Neuronal stem cell (in vitro differentiated cells): ENCODE measurements around the gene MBLAC1.

Source experiments
- DNase-seq: peaks from one replicate; pipeline ENCODE4 v3.0.0-alpha.2; 2013; ENCODE audit warnings: low spot score
- H2AFZ ChIP-seq: one replicate; pipeline ENCODE4 v1.6.1; 2013; ENCODE audit warnings: mild to moderate bottlenecking, low read length, inconsistent platforms
- H2AK5ac ChIP-seq: 2 replicates; pipeline ENCODE4 v1.6.1; 2013; ENCODE audit warnings: low read depth, mild to moderate bottlenecking, inconsistent platforms, low read length, moderate library complexity, mixed read lengths
- H2BK120ac ChIP-seq: 2 replicates; pipeline ENCODE4 v1.6.1; 2013; ENCODE audit warnings: low read depth, mild to moderate bottlenecking, inconsistent platforms, low read length, moderate library complexity, mixed read lengths
- H2BK12ac ChIP-seq: one replicate; pipeline ENCODE4 v1.6.1; 2013; ENCODE audit warnings: low read length, inconsistent platforms
- H2BK15ac ChIP-seq: 2 replicates; pipeline ENCODE4 v1.6.1; 2013; ENCODE audit warnings: mild to moderate bottlenecking, low read length, inconsistent platforms, mixed read lengths
- H2BK5ac ChIP-seq: one replicate; pipeline ENCODE4 v1.6.1; 2013; ENCODE audit warnings: inconsistent platforms, mild to moderate bottlenecking, low read length, moderate library complexity
- H3K14ac ChIP-seq: one replicate; pipeline ENCODE4 v1.6.1; 2013; ENCODE audit warnings: low read length, inconsistent platforms
- H3K18ac ChIP-seq: 2 replicates; pipeline ENCODE4 v1.6.1; 2013; ENCODE audit warnings: low read length, inconsistent platforms
- H3K23ac ChIP-seq: 2 replicates; pipeline ENCODE4 v1.6.1; 2013; ENCODE audit warnings: low read depth, mild to moderate bottlenecking, mixed read lengths, low read length, inconsistent platforms; ENCODE audit not compliant: poor library complexity
- H3K27ac ChIP-seq: replicated peaks from 3 replicates; pipeline ENCODE4 v1.5.1; 2013; ENCODE audit warnings: low read length, inconsistent platforms
- H3K27me3 ChIP-seq, 3 experiments: 2 replicates each; pipeline ENCODE4 v1.6.1; 2013; ENCODE audit warnings: low read length in 3 of 3, mild to moderate bottlenecking in 2 of 3, inconsistent platforms in 1 of 3, low read depth in 1 of 3, mixed read lengths in 1 of 3, moderate library complexity in 1 of 3; ENCODE audit not compliant: control insufficient read depth in 3 of 3, insufficient read depth in 3 of 3
- H3K36me3 ChIP-seq, 2 donors: replicated peaks in 1 of 2; 2 replicates each; pipeline ENCODE4 v1.6.1; 2013; ENCODE audit warnings: low read length in 2 of 2; ENCODE audit not compliant: control insufficient read depth in 2 of 2, insufficient read depth in 2 of 2
- H3K4ac ChIP-seq: 2 replicates; pipeline ENCODE4 v1.6.1; 2013; ENCODE audit warnings: inconsistent platforms, mild to moderate bottlenecking, low read length, moderate library complexity
- H3K4me1 ChIP-seq, 2 donors: 1 replicate in 1 of 2; 2 replicates in 1 of 2; pipeline ENCODE4 v1.6.1; 2013; ENCODE audit warnings: low read length in 2 of 2, low read depth in 1 of 2; ENCODE audit not compliant: control insufficient read depth in 2 of 2, insufficient read depth in 1 of 2
- H3K4me2 ChIP-seq: one replicate; pipeline ENCODE4 v1.6.1; 2013; ENCODE audit warnings: mild to moderate bottlenecking, low read length, inconsistent platforms; ENCODE audit not compliant: insufficient read depth, poor library complexity, severe bottlenecking
- H3K4me3 ChIP-seq, 2 donors: 2 replicates each; pipeline ENCODE4 v1.5.1; 2013; ENCODE audit warnings: low read length in 2 of 2, mild to moderate bottlenecking in 2 of 2, inconsistent platforms in 1 of 2, moderate library complexity in 1 of 2
- H3K79me1 ChIP-seq: one replicate; pipeline ENCODE4 v1.6.1; 2013; ENCODE audit warnings: low read depth, mild to moderate bottlenecking, inconsistent platforms, low read length, moderate library complexity
- H3K9ac ChIP-seq: one replicate; pipeline ENCODE4 v1.6.1; 2013; ENCODE audit warnings: mild to moderate bottlenecking, low read depth, low read length, inconsistent platforms; ENCODE audit not compliant: poor library complexity
- H3K9me3 ChIP-seq, 2 donors: replicated peaks in 1 of 2; 2 replicates each; pipeline versions ENCODE3 to v1.6.1; 2013; ENCODE audit warnings: low read length in 2 of 2, mild to moderate bottlenecking in 2 of 2, inconsistent platforms in 1 of 2, low read depth in 1 of 2, mixed read lengths in 1 of 2, moderate library complexity in 1 of 2; ENCODE audit not compliant: control insufficient read depth in 2 of 2, insufficient read depth in 1 of 2
- H4K8ac ChIP-seq: one replicate; pipeline ENCODE4 v1.6.1; 2013; ENCODE audit warnings: low read depth, mild to moderate bottlenecking, inconsistent platforms, low read length, moderate library complexity
- H4K91ac ChIP-seq: one replicate; pipeline ENCODE4 v1.6.1; 2013; ENCODE audit warnings: low read length, low read depth, mild to moderate bottlenecking, inconsistent platforms; ENCODE audit not compliant: poor library complexity
- WGBS, 2 donors: extraction: QIAGEN DNeasy Blood & Tissue Kit; methylation state at CpG; one replicate each; pipeline ENCODE4 v1.1.7; 2013; ENCODE audit warnings: missing lambda C conversion rate in 2 of 2, mixed read lengths in 1 of 2; ENCODE audit not compliant: insufficient read length in 2 of 2, insufficient replicate concordance in 1 of 2; ENCODE audit errors: extremely low coverage in 2 of 2; 5-methylcytosine and 5-hydroxymethylcytosine counted together

MBLAC1 gene

DNA sequence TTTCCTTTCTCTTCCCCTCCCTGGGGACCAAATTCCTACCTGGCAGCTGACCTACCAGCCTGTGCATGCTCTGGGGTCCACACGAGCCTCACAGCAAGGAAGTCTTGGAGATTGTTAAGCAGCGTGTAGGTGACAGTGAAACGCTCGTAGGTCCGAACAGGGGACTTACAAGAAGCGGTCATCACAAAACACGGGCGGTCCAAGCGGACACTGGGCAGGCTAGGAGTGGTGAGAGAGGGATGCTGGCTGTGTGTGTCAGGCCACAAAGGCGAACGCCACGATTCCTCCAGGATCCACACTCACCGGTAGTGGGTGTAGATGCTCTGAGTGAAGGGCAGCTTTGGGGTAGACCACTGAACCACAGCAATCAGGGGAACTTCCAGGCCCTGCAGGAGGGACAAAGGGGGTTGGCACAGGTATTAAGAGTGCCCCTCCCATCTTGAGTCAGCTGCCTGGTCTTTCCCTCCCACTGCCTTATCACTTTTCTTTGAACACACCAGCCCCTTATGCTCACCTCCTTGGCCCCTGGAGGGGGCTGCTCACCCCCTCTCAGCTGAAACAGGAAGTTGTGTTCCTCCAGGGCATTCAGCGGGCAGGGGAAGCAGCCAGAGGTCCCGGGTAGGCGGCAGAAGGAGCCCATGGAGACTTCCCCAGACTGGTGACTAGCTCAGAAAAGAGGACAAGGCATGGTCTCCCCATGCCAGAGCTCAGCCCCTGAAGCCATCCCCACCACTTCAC lies 29.7 kb downstream of the MBLAC1 start:
- H3K79me1 ChIP-seq = peaks cover 5% of the 10 kb centered on the region
- no peak overlapping the region for H3K27ac ChIP-seq
- no peak overlapping the region for H2BK15ac ChIP-seq
- H3K9me3 ChIP-seq = no peaks in the 10 kb centered on the region
- no peak overlapping the region for H3K9ac ChIP-seq
- no peak overlapping the region for H4K91ac ChIP-seq
- no peak overlapping the region for H4K8ac ChIP-seq
- H3K4ac ChIP-seq = no peak overlapping the region
- no CpG with 5 or more reads among the region's 16 CpGs for WGBS, 2 donors
- peak overlapping the region in 1 of 2 donors; percentile 17 for H3K4me3 ChIP-seq
- no peak overlapping the region for H2BK120ac ChIP-seq
- H3K4me1 ChIP-seq = peaks cover 5 to 11% of the 10 kb centered on the region in 2 donors
- H2AFZ ChIP-seq = no peak overlapping the region
- no peak overlapping the region for H2BK12ac ChIP-seq
- no peak overlapping the region for H3K18ac ChIP-seq
- peak overlapping the region; percentile 62 for H3K23ac ChIP-seq
- no peak overlapping the region for H3K14ac ChIP-seq
- H3K4me2 ChIP-seq = no peak overlapping the region
- no peak overlapping the region for H2AK5ac ChIP-seq
- H2BK5ac ChIP-seq = no peak overlapping the region
- H3K27me3 ChIP-seq = no peaks in the 10 kb centered on the region
- peaks cover 24 to 60% of the 10 kb centered on the region in 2 donors for H3K36me3 ChIP-seq
- no peak for DNase-seq

DNA sequence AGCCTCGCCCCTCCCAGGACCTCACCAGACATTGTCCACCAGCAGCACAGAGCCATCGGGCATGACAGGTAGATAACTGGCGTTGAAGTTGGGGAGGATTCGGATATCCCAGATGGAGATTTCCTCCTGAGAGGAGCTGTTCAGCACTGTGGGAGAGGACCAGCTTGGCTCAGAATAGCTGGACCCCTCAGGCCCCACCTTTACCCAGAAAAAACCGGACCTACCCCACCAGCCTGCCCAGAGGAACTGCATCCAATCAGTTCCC lies 30.2 kb downstream of the MBLAC1 start:
- no peak overlapping the region for H2BK120ac ChIP-seq
- H3K4ac ChIP-seq = no peak overlapping the region
- no peaks in the 10 kb centered on the region for H3K27me3 ChIP-seq
- DNase-seq = no peak
- peaks cover 24 to 55% of the 10 kb centered on the region in 2 donors for H3K36me3 ChIP-seq
- no peaks in the 10 kb centered on the region for H3K9me3 ChIP-seq
- no peak overlapping the region for H2AK5ac ChIP-seq
- H2BK12ac ChIP-seq = no peak overlapping the region
- peaks cover 5 to 11% of the 10 kb centered on the region in 2 donors for H3K4me1 ChIP-seq
- H3K4me2 ChIP-seq = no peak overlapping the region
- whole genome bisulfite sequencing, 2 donors = no CpG with 5 or more reads among the region's 5 CpGs
- no peak overlapping the region for H3K9ac ChIP-seq
- H2AFZ ChIP-seq = no peak overlapping the region
- H4K8ac ChIP-seq = no peak overlapping the region
- no peak overlapping the region for H3K27ac ChIP-seq
- no peak overlapping the region for H2BK15ac ChIP-seq
- peak overlapping the region in 1 of 2 donors; percentile 87 for H3K4me3 ChIP-seq
- no peak overlapping the region for H2BK5ac ChIP-seq
- no peak overlapping the region for H3K18ac ChIP-seq
- no peak overlapping the region for H3K14ac ChIP-seq
- H4K91ac ChIP-seq = no peak overlapping the region
- H3K23ac ChIP-seq = peak overlapping the region; percentile 46
- peaks cover 5% of the 10 kb centered on the region for H3K79me1 ChIP-seq

DNA sequence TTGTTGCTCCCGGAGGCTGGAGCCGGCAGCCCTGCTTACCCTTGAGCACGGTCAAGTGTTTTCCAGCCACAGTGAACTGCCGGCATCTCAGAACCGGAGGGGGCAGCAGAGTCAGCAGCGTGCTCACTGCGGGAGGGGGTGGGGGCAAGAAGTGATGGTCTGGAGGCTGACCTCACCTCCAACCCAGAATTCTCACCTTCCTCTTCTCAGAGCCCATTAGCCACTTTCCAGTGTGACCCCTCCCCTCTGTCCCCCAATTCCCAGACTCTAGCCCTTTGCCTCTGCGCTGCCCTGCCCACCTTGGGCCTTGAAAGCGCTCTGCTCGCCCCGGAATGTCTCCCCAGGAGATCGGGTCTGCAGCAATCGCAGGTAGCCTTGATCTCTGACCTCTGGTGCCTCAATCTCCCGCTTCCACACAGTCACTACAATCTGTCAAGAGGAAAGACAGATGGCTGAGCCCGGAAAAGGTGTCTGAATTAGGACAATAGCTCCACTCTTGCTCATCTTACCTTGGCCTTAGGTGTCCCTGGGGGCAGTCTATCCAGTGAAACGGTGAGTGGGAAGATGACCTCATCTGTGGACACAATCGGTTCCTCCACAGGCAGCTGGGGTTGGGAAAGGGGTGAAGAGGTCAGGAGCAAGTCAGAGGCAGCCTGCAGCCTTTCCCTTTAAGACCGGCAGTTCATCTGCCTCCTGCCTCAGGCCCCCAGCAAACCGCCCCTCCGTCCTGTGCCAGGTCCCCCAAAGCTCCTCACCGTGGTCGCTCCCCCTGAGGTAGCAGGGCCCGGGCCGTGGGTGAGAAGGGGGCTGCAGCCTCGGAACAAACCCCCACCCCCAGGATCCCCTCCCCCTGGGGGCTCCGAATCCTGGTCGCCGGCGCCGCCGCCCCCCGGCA lies 30.8 kb downstream of the MBLAC1 start:
- H2AFZ ChIP-seq = peak overlapping the region; percentile 88
- H3K4me2 ChIP-seq = peak overlapping the region; percentile 92
- no peak overlapping the region for H4K8ac ChIP-seq
- H3K4ac ChIP-seq = peak overlapping the region; percentile 1
- H2BK120ac ChIP-seq = no peak overlapping the region
- H3K23ac ChIP-seq = peak overlapping the region; percentile 46
- H3K4me3 ChIP-seq = peak overlapping the region; percentile 87 to 97
- no peak overlapping the region for H2BK15ac ChIP-seq
- no peaks in the 10 kb centered on the region for H3K27me3 ChIP-seq
- no peak overlapping the region for H4K91ac ChIP-seq
- peaks cover 5% of the 10 kb centered on the region for H3K79me1 ChIP-seq
- peaks cover 24 to 50% of the 10 kb centered on the region in 2 donors for H3K36me3 ChIP-seq
- no peak overlapping the region for H3K18ac ChIP-seq
- peaks cover 5 to 11% of the 10 kb centered on the region in 2 donors for H3K4me1 ChIP-seq
- no peak overlapping the region for H2BK12ac ChIP-seq
- no peak for DNase-seq
- H2AK5ac ChIP-seq = no peak overlapping the region
- H3K27ac ChIP-seq = no peak overlapping the region
- H2BK5ac ChIP-seq = peak overlapping the region; percentile 55
- H3K9ac ChIP-seq = peak overlapping the region; percentile 89
- no peaks in the 10 kb centered on the region for H3K9me3 ChIP-seq
- no peak overlapping the region for H3K14ac ChIP-seq
- WGBS, 2 donors = no CpG with 5 or more reads among the region's 32 CpGs
